Ovary (tissue), 3 donors: Measurements from ENCODE around the gene LIN37.

ENCODE experiments used
- EP300 ChIP-seq: sonication (generic); formaldehyde crosslinking; IDR thresholded peaks from one replicate; pipeline ENCODE4 v1.6.1; 2017; ENCODE audit warnings: antibody characterized with exemption
- POLR2A ChIP-seq: fragments of 450-650 bp; IDR thresholded peaks from one replicate; pipeline ENCODE4 v1.6.1; 2017; ENCODE audit warnings: antibody characterized with exemption, mild to moderate bottlenecking, moderate library complexity
- TF ChIP-seq, protein P1 (sequence below), 3 donors: fragments of 450-650 bp in 2 of 3; fragments of 200-600 bp in 1 of 3; IDR thresholded peaks; one replicate each; pipeline versions ENCODE4 v1.5.1 to v1.8.0; 2016 to 2022; ENCODE audit warnings: antibody characterized with exemption in 3 of 3, mild to moderate bottlenecking in 1 of 3
- donor health status: DM: no; HTN: no; CAD: no.

DNA sequence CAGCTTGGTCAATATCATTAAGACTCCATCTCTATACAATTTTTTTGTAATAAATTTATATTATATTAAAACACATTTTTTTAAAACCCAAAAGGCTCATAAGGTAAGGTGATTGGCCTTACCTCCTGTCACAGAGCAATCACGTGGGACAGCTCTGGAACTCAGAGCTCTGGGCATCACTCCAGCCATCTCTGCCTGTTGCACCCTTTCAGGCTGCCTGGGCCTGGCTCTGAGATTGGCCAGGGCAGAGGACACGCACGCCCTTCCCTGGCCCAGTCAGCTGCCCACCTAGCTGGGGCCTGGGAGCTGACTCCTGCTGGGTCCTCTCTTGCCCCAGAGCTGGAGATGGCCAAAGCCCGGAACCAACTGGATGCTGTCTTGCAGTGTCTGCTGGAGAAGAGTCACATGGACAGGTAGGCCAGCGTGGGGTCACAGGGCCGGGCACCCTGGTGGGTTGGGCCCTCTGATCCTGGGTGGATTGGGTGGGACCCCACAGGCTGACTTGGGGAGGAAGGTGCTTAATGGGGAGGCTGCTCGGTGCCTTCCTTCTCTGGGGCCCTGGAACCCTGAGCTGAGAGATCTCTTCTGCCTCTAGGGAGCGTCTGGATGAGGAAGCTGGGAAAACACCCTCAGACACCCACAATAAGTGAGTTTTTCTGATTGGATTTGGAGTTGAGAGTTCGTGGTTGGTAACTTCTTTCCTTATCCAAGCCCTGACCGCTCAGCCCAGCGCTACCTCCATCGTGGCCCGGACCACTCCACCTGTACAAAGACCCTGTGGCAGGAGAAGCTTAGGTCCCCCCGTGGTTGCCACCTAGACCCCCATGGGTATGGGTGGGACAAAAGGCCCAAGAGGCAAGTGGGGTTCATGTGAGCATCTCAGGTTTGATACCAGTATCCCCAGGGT lies 3.7 kb downstream of the LIN37 start:
- TF ChIP-seq, protein P1, sequence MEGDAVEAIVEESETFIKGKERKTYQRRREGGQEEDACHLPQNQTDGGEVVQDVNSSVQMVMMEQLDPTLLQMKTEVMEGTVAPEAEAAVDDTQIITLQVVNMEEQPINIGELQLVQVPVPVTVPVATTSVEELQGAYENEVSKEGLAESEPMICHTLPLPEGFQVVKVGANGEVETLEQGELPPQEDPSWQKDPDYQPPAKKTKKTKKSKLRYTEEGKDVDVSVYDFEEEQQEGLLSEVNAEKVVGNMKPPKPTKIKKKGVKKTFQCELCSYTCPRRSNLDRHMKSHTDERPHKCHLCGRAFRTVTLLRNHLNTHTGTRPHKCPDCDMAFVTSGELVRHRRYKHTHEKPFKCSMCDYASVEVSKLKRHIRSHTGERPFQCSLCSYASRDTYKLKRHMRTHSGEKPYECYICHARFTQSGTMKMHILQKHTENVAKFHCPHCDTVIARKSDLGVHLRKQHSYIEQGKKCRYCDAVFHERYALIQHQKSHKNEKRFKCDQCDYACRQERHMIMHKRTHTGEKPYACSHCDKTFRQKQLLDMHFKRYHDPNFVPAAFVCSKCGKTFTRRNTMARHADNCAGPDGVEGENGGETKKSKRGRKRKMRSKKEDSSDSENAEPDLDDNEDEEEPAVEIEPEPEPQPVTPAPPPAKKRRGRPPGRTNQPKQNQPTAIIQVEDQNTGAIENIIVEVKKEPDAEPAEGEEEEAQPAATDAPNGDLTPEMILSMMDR (IDR thresholded peaks at IDR 0.05): no peak
- TF ChIP-seq EP300: no peak
- TF ChIP-seq POLR2A: no peak
